ENCODE measurements around the gene PACSIN2.

PACSIN2 gene

DNA sequence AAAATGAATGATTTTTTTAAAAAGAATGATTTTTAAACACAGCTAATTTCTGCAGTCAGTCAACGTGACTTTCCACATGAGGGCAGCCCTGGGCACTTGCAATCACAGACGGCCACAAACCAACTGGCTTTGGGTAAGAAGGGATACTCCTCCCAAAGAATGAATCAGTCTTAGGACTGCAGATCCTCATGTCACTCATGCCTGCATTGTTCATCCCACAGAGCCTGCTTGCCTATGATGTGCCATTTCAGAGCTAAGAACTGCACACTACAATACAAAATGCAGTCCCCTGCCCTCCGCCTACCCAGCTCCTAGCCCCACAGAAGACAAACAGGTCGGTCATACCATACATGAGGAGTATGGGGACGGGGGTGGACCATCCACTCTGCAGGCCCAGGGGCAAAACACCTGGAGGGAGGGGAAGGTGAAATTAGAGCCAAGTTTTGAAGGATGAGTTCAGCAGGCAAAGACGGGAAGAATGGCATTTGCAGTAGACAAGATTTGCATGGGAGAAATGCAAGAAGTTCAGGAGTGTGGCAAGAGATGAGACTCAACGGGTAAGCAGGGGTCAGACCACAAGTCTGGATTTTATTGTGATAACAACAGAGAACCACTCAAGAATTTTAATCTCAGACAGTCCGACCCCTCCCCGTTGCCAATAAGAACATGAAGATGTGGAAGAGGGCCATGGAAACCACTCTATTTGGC is 24.7 kb downstream of the PACSIN2 start:
- TF ChIP-seq, protein P1, sequence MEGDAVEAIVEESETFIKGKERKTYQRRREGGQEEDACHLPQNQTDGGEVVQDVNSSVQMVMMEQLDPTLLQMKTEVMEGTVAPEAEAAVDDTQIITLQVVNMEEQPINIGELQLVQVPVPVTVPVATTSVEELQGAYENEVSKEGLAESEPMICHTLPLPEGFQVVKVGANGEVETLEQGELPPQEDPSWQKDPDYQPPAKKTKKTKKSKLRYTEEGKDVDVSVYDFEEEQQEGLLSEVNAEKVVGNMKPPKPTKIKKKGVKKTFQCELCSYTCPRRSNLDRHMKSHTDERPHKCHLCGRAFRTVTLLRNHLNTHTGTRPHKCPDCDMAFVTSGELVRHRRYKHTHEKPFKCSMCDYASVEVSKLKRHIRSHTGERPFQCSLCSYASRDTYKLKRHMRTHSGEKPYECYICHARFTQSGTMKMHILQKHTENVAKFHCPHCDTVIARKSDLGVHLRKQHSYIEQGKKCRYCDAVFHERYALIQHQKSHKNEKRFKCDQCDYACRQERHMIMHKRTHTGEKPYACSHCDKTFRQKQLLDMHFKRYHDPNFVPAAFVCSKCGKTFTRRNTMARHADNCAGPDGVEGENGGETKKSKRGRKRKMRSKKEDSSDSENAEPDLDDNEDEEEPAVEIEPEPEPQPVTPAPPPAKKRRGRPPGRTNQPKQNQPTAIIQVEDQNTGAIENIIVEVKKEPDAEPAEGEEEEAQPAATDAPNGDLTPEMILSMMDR (IDR thresholded peaks at IDR 0.05; ENCODE audit: insufficient read depth, low read depth, low read length, missing control alignments), result no peak
- no peak for DNase-seq (ENCODE audit: low read depth)
- no peak overlapping the region for H3K4me3 ChIP-seq (ENCODE audit: low read depth, low read length)

DNA sequence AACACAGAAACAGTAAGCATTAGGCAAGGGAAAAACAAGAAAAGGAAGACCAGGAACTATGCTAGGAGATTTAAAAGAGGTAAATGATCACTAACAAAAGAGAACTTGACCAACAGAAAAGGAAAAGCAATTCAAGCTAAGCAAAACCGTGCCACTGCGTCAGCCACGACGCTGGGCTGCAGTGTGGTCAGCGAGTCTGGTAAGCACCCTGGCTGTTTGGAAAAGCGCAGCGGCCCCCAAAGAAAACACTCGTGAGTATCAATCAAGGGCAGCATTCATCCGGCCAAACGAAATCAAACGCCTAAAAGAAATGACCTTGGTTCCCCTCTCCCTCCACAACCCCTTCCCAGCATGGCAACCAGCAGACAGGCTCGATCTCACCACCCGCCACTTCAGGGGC is 28.8 kb downstream of the PACSIN2 start:
- TF ChIP-seq, protein P1 (IDR thresholded peaks at IDR 0.05; ENCODE audit: insufficient read depth, low read depth, low read length, missing control alignments), result no peak
- no peak overlapping the region for H3K4me3 ChIP-seq (ENCODE audit: low read depth, low read length)
- DNase-seq (ENCODE audit: low read depth), result no peak

DNA sequence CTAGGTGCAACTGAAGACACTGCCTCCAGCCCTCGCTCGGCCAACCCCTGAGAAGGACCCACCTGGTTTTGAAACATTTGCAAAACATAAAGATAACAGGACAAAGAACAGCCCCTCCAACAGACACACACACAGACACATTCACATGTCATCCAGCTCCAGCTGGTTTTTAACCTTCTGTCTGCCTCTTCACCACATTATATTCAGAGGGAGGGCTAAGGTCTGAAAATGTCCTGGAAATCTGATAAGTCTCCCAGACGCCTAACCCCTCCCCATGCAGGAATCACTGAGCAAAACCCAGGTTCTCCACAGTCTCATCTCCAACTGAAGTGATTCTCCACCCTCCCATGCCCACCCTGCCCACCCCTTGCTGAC is 29.4 kb downstream of the PACSIN2 start:
- no peak overlapping the region for H3K4me3 ChIP-seq (ENCODE audit: low read depth, low read length)
- TF ChIP-seq, protein P1 (IDR thresholded peaks at IDR 0.05; ENCODE audit: insufficient read depth, low read depth, low read length, missing control alignments), result no peak
- no peak for DNase-seq (ENCODE audit: low read depth)

DNA sequence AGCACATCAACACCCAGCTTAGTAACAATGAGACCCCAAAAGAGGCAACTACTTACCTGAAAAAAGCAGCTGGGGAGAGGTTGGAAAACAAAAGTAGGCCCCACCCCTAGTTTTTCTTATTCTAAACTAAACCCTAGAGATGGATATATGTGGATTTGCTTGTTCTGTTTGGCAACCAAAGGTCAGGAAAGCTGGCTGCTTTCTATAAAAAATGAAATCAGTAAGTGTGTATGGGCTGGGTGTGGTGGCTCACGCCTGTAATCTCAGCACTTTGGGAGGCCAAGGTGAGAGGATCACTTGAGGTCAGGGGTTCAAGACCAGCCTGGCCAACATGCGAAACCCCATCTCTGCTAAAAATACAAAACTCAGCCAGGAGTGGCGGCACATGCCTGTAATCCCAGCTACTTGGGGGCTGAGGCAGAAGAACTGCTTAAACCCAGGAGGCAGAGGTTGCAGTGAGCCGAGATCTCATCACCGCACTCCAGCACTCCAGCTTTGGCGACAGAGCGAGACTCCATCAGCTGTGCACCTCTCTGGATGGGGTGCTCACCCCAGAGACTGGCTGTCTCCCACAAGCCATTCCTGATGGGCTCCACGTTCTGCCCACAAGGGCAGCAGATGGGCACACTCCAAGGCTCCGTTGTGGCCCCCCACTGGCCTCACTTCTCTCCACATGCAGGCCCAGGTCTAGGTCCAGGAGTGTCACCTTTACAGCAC is 30.0 kb downstream of the PACSIN2 start:
- TF ChIP-seq, protein P1 (IDR thresholded peaks at IDR 0.05; ENCODE audit: insufficient read depth, low read depth, low read length, missing control alignments), result no peak
- no peak overlapping the region for H3K4me3 ChIP-seq (ENCODE audit: low read depth, low read length)
- no peak for DNase-seq (ENCODE audit: low read depth)

DNA sequence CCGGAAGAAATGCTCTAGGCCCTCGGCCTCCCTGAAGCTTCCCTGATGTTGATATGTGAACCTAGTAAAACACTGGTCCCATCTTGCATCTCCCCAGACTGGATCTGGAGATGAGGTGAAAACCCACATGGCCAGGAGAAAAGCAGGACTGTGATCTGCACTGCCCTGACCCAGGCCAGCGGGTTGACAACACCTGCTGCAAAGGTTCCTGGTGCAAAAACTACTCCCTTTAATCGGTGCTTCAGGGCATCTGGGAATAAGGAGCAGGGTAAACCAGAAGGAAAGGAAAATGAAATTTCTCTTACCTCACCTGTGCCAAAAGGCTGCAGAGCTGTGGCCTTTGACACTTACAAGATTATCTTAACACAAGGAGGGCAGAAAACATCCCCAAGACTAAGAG is 30.6 kb downstream of the PACSIN2 start:
- H3K4me3 ChIP-seq (ENCODE audit: low read depth, low read length), result no peak overlapping the region
- TF ChIP-seq, protein P1 (IDR thresholded peaks at IDR 0.05; ENCODE audit: insufficient read depth, low read depth, low read length, missing control alignments), result no peak
- no peak for DNase-seq (ENCODE audit: low read depth)

DNA sequence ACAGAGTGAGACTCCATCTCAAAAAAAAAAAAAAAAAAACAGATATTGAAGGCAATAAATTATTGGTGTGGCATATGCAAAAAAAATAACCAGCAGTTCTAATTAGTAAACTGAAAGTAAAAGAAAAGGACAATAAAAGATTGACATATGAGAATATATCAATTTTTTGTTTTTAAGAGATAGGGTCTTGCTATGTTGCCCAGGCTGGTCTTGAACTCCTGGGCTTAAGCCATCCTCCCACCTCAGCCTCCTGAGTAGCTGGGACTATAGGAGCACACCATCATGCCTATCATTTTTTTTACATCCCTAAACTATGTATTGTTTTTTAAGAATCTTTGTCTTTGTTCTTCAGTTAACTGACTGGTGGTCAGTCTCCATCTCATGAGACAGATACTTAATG is 31.5 kb downstream of the PACSIN2 start:
- TF ChIP-seq, protein P1 (IDR thresholded peaks at IDR 0.05; ENCODE audit: insufficient read depth, low read depth, low read length, missing control alignments), result no peak
- no peak for DNase-seq (ENCODE audit: low read depth)
- no peak overlapping the region for H3K4me3 ChIP-seq (ENCODE audit: low read depth, low read length)
